PC-3 (cell line): ENCODE data around the gene PAPPA. TPM values are rescaled to one million over a fixed set of nuclear protein-coding genes. Genes with fewer than 3 reads are reported as not detected.

Source experiments
- ATAC-seq: fragments of 200-7000 bp; cut with Tn5 transposase; 2 replicates; pipeline ENCODE4 v1.9.1; 2020; ENCODE audit warnings: mild to moderate bottlenecking, moderate library complexity
- BruUV-seq: library from RNA; stranded (reverse); fragments of 400-500 nt; replicated peaks from 2 replicates; lab custom pipeline; 2021; lab: Mats Ljungman, UMichigan
- CTCF ChIA-PET: fragments of 300-600 bp; sonication (Branson Sonifier 250); formaldehyde crosslinking; loops from one replicate; lab custom pipeline; 2022; ENCODE audit warnings: antibody characterized with exemption; lab: Charles Lee
- POLR2A ChIA-PET: fragments of 300-600 bp; sonication (Branson Sonifier 250); formaldehyde crosslinking; loops from one replicate; lab custom pipeline; 2022; ENCODE audit warnings: antibody characterized with exemption; ENCODE audit not compliant: unreplicated experiment; lab: Charles Lee
- DNase-seq: peaks from one replicate; pipeline ENCODE4 v3.0.0-alpha.2; 2015
- H2AFZ ChIP-seq: fragments of 300-600 bp; sonication (generic); 2 replicates; pipeline ENCODE4 v1.6.0; 2016; ENCODE audit warnings: antibody characterized with exemption, low read length
- H3F3A ChIP-seq: fragments of 300-600 bp; sonication (generic); one replicate; pipeline ENCODE4 v1.6.0; 2017; ENCODE audit warnings: antibody characterized with exemption, low read length, control low read depth, mild to moderate bottlenecking; ENCODE audit not compliant: unreplicated experiment
- H3K27ac ChIP-seq: fragments of 300-600 bp; sonication (generic); 2 replicates; pipeline ENCODE4 v1.5.1; 2016; ENCODE audit warnings: mild to moderate bottlenecking, low read length
- H3K27me3 ChIP-seq: fragments of 300-600 bp; sonication (generic); 2 replicates; pipeline ENCODE4 v1.6.1; 2016; ENCODE audit warnings: low read length, mixed read lengths
- H3K36me3 ChIP-seq: fragments of 300-600 bp; sonication (generic); 2 replicates; pipeline ENCODE4 v1.6.1; 2016; ENCODE audit warnings: low read depth, mixed run types, low read length, mixed read lengths
- H3K4me1 ChIP-seq: fragments of 300-600 bp; sonication (generic); 2 replicates; pipeline ENCODE4 v1.5.1; 2016; ENCODE audit warnings: low read length; ENCODE audit not compliant: insufficient read depth
- H3K4me2 ChIP-seq: fragments of 300-600 bp; sonication (generic); 2 replicates; pipeline ENCODE4 v1.6.0; 2016; ENCODE audit warnings: low read length
- H3K4me3 ChIP-seq: fragments of 300-600 bp; sonication (generic); 2 replicates; pipeline ENCODE4 v1.5.1; 2016; ENCODE audit warnings: mild to moderate bottlenecking, low read length, mixed read lengths
- H3K79me2 ChIP-seq: fragments of 300-600 bp; sonication (generic); 2 replicates; pipeline ENCODE4 v1.6.1; 2017; ENCODE audit warnings: low read length, mixed read lengths
- H3K9ac ChIP-seq: fragments of 300-600 bp; sonication (generic); 2 replicates; pipeline ENCODE4 v1.6.0; 2016; ENCODE audit warnings: mild to moderate bottlenecking, low read length
- H3K9me2 ChIP-seq: fragments of 300-600 bp; sonication (generic); replicated peaks from 2 replicates; pipeline ENCODE4 v1.6.1; 2016; ENCODE audit warnings: mixed run types, low read length, mixed read lengths
- H3K9me3 ChIP-seq: fragments of 300-600 bp; sonication (generic); 2 replicates; pipeline ENCODE4 v1.6.1; 2016; ENCODE audit warnings: low read length, mixed read lengths
- H4K20me1 ChIP-seq: fragments of 300-600 bp; sonication (generic); 2 replicates; pipeline ENCODE4 v1.6.1; 2016; ENCODE audit warnings: low read length, mixed read lengths
- CTCF ChIP-seq: fragments of 300-600 bp; sonication (generic); conservative IDR thresholded peaks from 2 replicates; pipeline ENCODE4 v1.5.1; 2017; ENCODE audit warnings: antibody characterized with exemption, low read depth, mild to moderate bottlenecking, low read length
- EZH2 ChIP-seq: fragments of 300-600 bp; sonication (generic); IDR thresholded peaks from one replicate; pipeline ENCODE4 v1.6.1; 2017; ENCODE audit warnings: antibody characterized with exemption, mild to moderate bottlenecking, low read length; ENCODE audit not compliant: unreplicated experiment
- EZH2phosphoT487 ChIP-seq: fragments of 300-600 bp; sonication (generic); IDR thresholded peaks from 2 replicates; pipeline ENCODE4 v1.6.1; 2018; ENCODE audit warnings: mild to moderate bottlenecking, antibody characterized with exemption, low read length, borderline replicate concordance
- intact Hi-C: fragments of 100-400 bp; cut with micrococcal nuclease; formaldehyde crosslinking; loops from 2 replicates; pipeline ENCODE4 v1.9.0; 2023
- total RNA-seq: library from RNA; depleted of rRNA; stranded (reverse); fragments of >200 nt; gene quantifications from 2 replicates; pipeline ENCODE4 v1.2.3, GENCODE V29; 2014

The PAPPA gene
- total RNA-seq, 1 experiment from 2014 or later = not detected

- no peaks in the 10 kb centered on the region for H3K79me2 ChIP-seq
- H3K36me3 ChIP-seq = no peaks in the 10 kb centered on the region
- ChIA-PET POLR2A (no interaction called here), CTCF (no interaction called here)
- no peaks in the 10 kb centered on the region for H4K20me1 ChIP-seq
- H3K27me3 ChIP-seq = no peaks in the 10 kb centered on the region
- intact Hi-C loops = no loop called here
- ATAC-seq (no peak), DNase-seq (no peak)
- H3F3A ChIP-seq = no peaks in the 10 kb centered on the region
- no peaks in the 10 kb centered on the region for H3K4me1 ChIP-seq
- no peak overlapping the region for H3K4me2 ChIP-seq
- H3K4me3 ChIP-seq = no peak overlapping the region
- H3K9me3 ChIP-seq = no peaks in the 10 kb centered on the region
- H3K9me2 ChIP-seq = no peaks in the 10 kb centered on the region
- TF ChIP-seq CTCF (no peak), EZH2 (no peak), EZH2phosphoT487 (no peak)
- H3K27ac ChIP-seq = no peak overlapping the region
- H2AFZ ChIP-seq = no peak overlapping the region
- no TSS peak for BruUV-seq
- H3K9ac ChIP-seq = no peak overlapping the region
Observed at GRCh38 chr9:116404228-116404627, 250.6 kb downstream of the PAPPA start.

- intact Hi-C loops = no loop called here
- POLR2A ChIA-PET = no interaction called here
- no peak overlapping the region for H2AFZ ChIP-seq
- H3K9me3 ChIP-seq = no peaks in the 10 kb centered on the region
- ATAC-seq (no peak), DNase-seq (no peak)
- no peak overlapping the region for H3K4me3 ChIP-seq
- BruUV-seq = no TSS peak
- no peaks in the 10 kb centered on the region for H3K36me3 ChIP-seq
- H3K27me3 ChIP-seq = no peaks in the 10 kb centered on the region
- no peak for TF ChIP-seq CTCF
- TF ChIP-seq EZH2phosphoT487 = no peak
- TF ChIP-seq EZH2 = no peak
- H3K9me2 ChIP-seq = no peaks in the 10 kb centered on the region
- no peak overlapping the region for H3K9ac ChIP-seq
- H3F3A ChIP-seq = no peaks in the 10 kb centered on the region
- no peaks in the 10 kb centered on the region for H3K79me2 ChIP-seq
- no peaks in the 10 kb centered on the region for H3K4me1 ChIP-seq
- CTCF ChIA-PET = no interaction called here
- H4K20me1 ChIP-seq = no peaks in the 10 kb centered on the region
- no peak overlapping the region for H3K4me2 ChIP-seq
- H3K27ac ChIP-seq = no peak overlapping the region
Observed at GRCh38 chr9:116405321-116405720, 251.7 kb downstream of the PAPPA start.

- H2AFZ ChIP-seq = no peak overlapping the region
- H3K4me3 ChIP-seq = no peak overlapping the region
- no peaks in the 10 kb centered on the region for H4K20me1 ChIP-seq
- intact Hi-C loops = no loop called here
- H3K27ac ChIP-seq = no peak overlapping the region
- no peak for TF ChIP-seq EZH2
- TF ChIP-seq CTCF = no peak
- no peak for TF ChIP-seq EZH2phosphoT487
- no peaks in the 10 kb centered on the region for H3K27me3 ChIP-seq
- ChIA-PET POLR2A (no interaction called here), CTCF (no interaction called here)
- no peak overlapping the region for H3K9ac ChIP-seq
- no TSS peak for BruUV-seq
- no peaks in the 10 kb centered on the region for H3K9me2 ChIP-seq
- H3K79me2 ChIP-seq = no peaks in the 10 kb centered on the region
- DNase-seq = no peak
- H3K4me2 ChIP-seq = no peak overlapping the region
- no peaks in the 10 kb centered on the region for H3K4me1 ChIP-seq
- H3F3A ChIP-seq = no peaks in the 10 kb centered on the region
- H3K36me3 ChIP-seq = no peaks in the 10 kb centered on the region
- no peak for ATAC-seq
- H3K9me3 ChIP-seq = no peaks in the 10 kb centered on the region
Observed at GRCh38 chr9:116406469-116406868, 252.9 kb downstream of the PAPPA start.
